Fibroblast of lung (primary cell): ENCODE measurements around the gene RHBDD1. TPM values are rescaled to one million over a fixed set of nuclear protein-coding genes. Genes with fewer than 3 reads are reported as not detected.
A peak's percentile ranks its signal among the peaks of the same experiment; 100 is the strongest.

Experiments
- DNase-seq, 2 donors: peaks; one replicate each; pipeline versions ENCODE4 v3.0.0 to v3.0.0-alpha.2; 2010; ENCODE audit warnings: low read depth in 2 of 2
- H2AFZ ChIP-seq: 2 replicates; pipeline ENCODE4 v1.5.1; 2012; ENCODE audit warnings: low read length, control low read depth, inconsistent platforms
- H3K27ac ChIP-seq: 2 replicates; pipeline ENCODE4 v1.5.1; 2011; ENCODE audit warnings: low read length, control low read depth; ENCODE audit not compliant: insufficient read depth
- H3K27me3 ChIP-seq: 2 replicates; pipeline ENCODE4 v1.5.1; 2011; ENCODE audit warnings: mild to moderate bottlenecking, low read length; ENCODE audit not compliant: control insufficient read depth, insufficient read depth
- H3K36me3 ChIP-seq: 2 replicates; pipeline ENCODE4 v1.5.1; 2011; ENCODE audit warnings: low read length; ENCODE audit not compliant: control insufficient read depth, insufficient read depth
- H3K4me1 ChIP-seq: 2 replicates; pipeline ENCODE4 v1.5.1; 2011; ENCODE audit warnings: low read length; ENCODE audit not compliant: control insufficient read depth, insufficient read depth; ENCODE audit errors: extremely low read depth
- H3K4me2 ChIP-seq: 2 replicates; pipeline ENCODE4 v1.5.1; 2011; ENCODE audit warnings: low read length, control low read depth; ENCODE audit not compliant: insufficient read depth; ENCODE audit errors: extremely low read depth
- H3K4me3 ChIP-seq, 4 experiments: fragments of 200-600 bp in 1 of 4; sonication (generic) in 1 of 4; replicated peaks in 1 of 4; 2 replicates each; pipeline ENCODE4 v1.5.1; 2011 to 2016; ENCODE audit warnings: low read length in 4 of 4, low read depth in 3 of 4, mild to moderate bottlenecking in 3 of 4, control low read depth in 2 of 4, inconsistent platforms in 1 of 4, mixed read lengths in 1 of 4; ENCODE audit not compliant: insufficient read depth in 1 of 4; ENCODE audit errors: control extremely low read depth in 1 of 4
- H3K79me2 ChIP-seq: 2 replicates; pipeline ENCODE4 v1.5.1; 2012; ENCODE audit warnings: mild to moderate bottlenecking, low read length, inconsistent platforms; ENCODE audit not compliant: control insufficient read depth, insufficient read depth
- H3K9ac ChIP-seq: 2 replicates; pipeline ENCODE4 v1.5.1; 2011; ENCODE audit warnings: mild to moderate bottlenecking, low read length, control low read depth; ENCODE audit not compliant: insufficient read depth
- H3K9me3 ChIP-seq: 2 replicates; pipeline ENCODE4 v1.5.1; 2012; ENCODE audit warnings: low read depth, low read length; ENCODE audit not compliant: control insufficient read depth, insufficient read depth
- H4K20me1 ChIP-seq: 2 replicates; pipeline ENCODE4 v1.5.1; 2011; ENCODE audit warnings: low read length; ENCODE audit not compliant: control insufficient read depth, insufficient read depth; ENCODE audit errors: extremely low read depth
- CTCF ChIP-seq, 2 donors: IDR thresholded peaks in 1 of 2; conservative IDR thresholded peaks in 1 of 2; 1 replicate in 1 of 2; 2 replicates in 1 of 2; pipeline ENCODE4 v1.5.1; 2011 to 2012; ENCODE audit warnings: low read length in 2 of 2, control low read depth in 1 of 2, inconsistent platforms in 1 of 2, low read depth in 1 of 2, mild to moderate bottlenecking in 1 of 2
- EZH2 ChIP-seq: IDR thresholded peaks from 2 replicates; pipeline ENCODE4 v1.5.1; 2012; ENCODE audit warnings: low read length, control low read depth, mild to moderate bottlenecking; ENCODE audit errors: missing control alignments
- polyA plus RNA-seq, 2 donors: library from polyadenylated mRNA; depleted of rRNA in 1 of 2; stranded (reverse) in 1 of 2; unstranded in 1 of 2; fragments of >200 nt; gene quantifications; 2 replicates each; pipeline ENCODE4 v1.2.1, GENCODE V29; 2011 to 2012; ENCODE audit warnings: missing spikeins in 1 of 2
- total RNA-seq: library from RNA; depleted of rRNA; stranded (reverse); fragments of >200 nt; gene quantifications from 2 replicates; pipeline ENCODE4 v1.2.1, GENCODE V29; 2014

RHBDD1 gene
- total and polyA plus RNA-seq, 2 donors (not counting 1 experiment from before 2014, with no cell fraction given), result 31.5 to 85.4 TPM

- Histone ChIP-seq H3K27ac (peak overlapping the region; percentile 88), H3K4me3 (peak overlapping the region; percentile 59 to 96 (median 92)), H3K4me1 (peaks cover 6% of the 10 kb centered on the region), H3K36me3 (peaks cover 26% of the 10 kb centered on the region), H3K79me2 (peaks cover 98% of the 10 kb centered on the region), H4K20me1 (no peaks in the 10 kb centered on the region), H3K4me2 (peak overlapping the region; percentile 85), H3K9ac (peak overlapping the region; percentile 44), H2AFZ (no peak overlapping the region), H3K27me3 (no peaks in the 10 kb centered on the region), H3K9me3 (no peaks in the 10 kb centered on the region)
- TF ChIP-seq CTCF (conservative IDR thresholded peaks at IDR 0.05 in 1 of 2, IDR thresholded peaks at IDR 0.05 in 1 of 2; ENCODE audit: low read depth in 1 of 2, low read length in 2 of 2) (no peak), EZH2 (no peak)
- DNase-seq, result peak; percentile 38 to 49
Measured at GRCh38 chr2:226794196-226794661, 41.6 kb upstream of the RHBDD1 start.

- H3K9ac ChIP-seq, result peak overlapping the region; percentile 85
- H3K79me2 ChIP-seq, result peaks cover 96% of the 10 kb centered on the region
- H3K36me3 ChIP-seq, result peaks cover 24% of the 10 kb centered on the region
- H3K4me3 ChIP-seq, result peak overlapping the region; percentile 59 to 96 (median 92)
- DNase-seq, result peak; percentile 71 to 90
- no peak overlapping the region for H2AFZ ChIP-seq
- TF ChIP-seq EZH2 (no peak), CTCF (conservative IDR thresholded peaks at IDR 0.05 in 1 of 2, IDR thresholded peaks at IDR 0.05 in 1 of 2; ENCODE audit: low read depth in 1 of 2, low read length in 2 of 2) (peak; percentile 5 to 23)
- H3K27ac ChIP-seq, result peak overlapping the region; percentile 88
- H3K27me3 ChIP-seq, result no peaks in the 10 kb centered on the region
- no peaks in the 10 kb centered on the region for H4K20me1 ChIP-seq
- H3K9me3 ChIP-seq, result no peaks in the 10 kb centered on the region
- H3K4me1 ChIP-seq, result peaks cover 6% of the 10 kb centered on the region
- H3K4me2 ChIP-seq, result peak overlapping the region; percentile 85
Measured at GRCh38 chr2:226794751-226795171, 41.1 kb upstream of the RHBDD1 start.

GRCh38 chr2:226795281-226796011 lies 40.4 kb upstream of the RHBDD1 start:
- no peaks in the 10 kb centered on the region for H3K27me3 ChIP-seq
- peak overlapping the region; percentile 88 for H3K27ac ChIP-seq
- H3K4me3 ChIP-seq, result peak overlapping the region; percentile 59 to 96 (median 92)
- peaks cover 24% of the 10 kb centered on the region for H3K36me3 ChIP-seq
- no peak overlapping the region for H2AFZ ChIP-seq
- peak; percentile 33 to 40 for DNase-seq
- TF ChIP-seq EZH2 (no peak), CTCF (conservative IDR thresholded peaks at IDR 0.05 in 1 of 2, IDR thresholded peaks at IDR 0.05 in 1 of 2; ENCODE audit: low read depth in 1 of 2, low read length in 2 of 2) (peak; percentile 10 to 21)
- peak overlapping the region; percentile 97 for H3K4me2 ChIP-seq
- peak overlapping the region; percentile 85 for H3K9ac ChIP-seq
- peaks cover 6% of the 10 kb centered on the region for H3K4me1 ChIP-seq
- H4K20me1 ChIP-seq, result no peaks in the 10 kb centered on the region
- peaks cover 94% of the 10 kb centered on the region for H3K79me2 ChIP-seq
- H3K9me3 ChIP-seq, result no peaks in the 10 kb centered on the region
